Measurements from ENCODE around the gene NEK4.

Gene NEK4

GRCh38 chr3:52770496-52771333 lies at the start of gene NEK4:
Gene NEK4, minus strand, starts transcription at chr3:52770940. Its CDS starts 194 bp downstream, at chr3:52770746.
- DNase-seq (ENCODE audit: low read depth, low spot score) = peak; percentile 58

- DNase-seq (ENCODE audit: low read depth, low spot score) = no peak
Measured at GRCh38 chr3:52819936-52820335, 49.2 kb upstream of the NEK4 start.

DNA sequence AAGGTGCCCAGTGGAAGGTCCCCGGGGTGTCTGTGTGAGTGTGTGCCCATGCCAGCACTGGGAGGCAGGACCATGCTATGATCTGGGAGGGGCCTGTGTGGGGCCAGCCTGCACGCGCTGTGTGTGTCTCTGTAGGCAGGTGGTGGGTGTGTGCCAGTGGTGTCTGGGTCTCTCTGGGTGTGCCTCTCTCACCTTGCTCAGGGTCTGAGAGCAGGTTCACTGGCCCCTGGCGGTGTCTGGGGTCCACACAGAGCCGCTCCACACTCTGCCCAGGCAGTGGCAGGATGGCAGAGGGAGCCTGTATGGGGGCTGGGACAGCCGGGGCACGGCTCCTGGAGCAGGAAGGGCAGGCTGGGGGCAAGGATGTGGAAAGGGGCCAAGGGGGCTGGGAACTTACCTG lies 47.1 kb upstream of the NEK4 start:
- no peak for DNase-seq (ENCODE audit: low read depth, low spot score)

DNA sequence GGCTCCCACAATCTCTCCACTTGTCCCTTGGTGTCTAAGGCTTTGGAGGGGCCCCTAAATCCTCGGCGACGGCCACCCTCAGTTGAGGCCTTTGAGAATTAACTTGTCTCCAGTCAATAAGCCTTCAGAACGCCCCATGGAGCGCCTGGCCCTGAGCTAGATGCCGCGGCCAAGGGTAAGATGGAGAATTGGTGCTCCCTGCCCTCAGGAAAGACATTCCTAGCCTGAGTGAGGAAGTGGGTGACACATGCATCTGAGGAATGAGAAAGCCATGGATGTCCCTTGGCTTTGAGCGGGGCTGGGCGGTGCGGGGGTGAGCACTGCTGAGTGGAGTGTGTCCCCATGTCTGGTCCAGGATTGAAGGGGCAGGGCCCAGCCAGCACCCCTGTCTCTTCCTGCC lies 46.5 kb upstream of the NEK4 start:
- no peak for DNase-seq (ENCODE audit: low read depth, low spot score)

DNA sequence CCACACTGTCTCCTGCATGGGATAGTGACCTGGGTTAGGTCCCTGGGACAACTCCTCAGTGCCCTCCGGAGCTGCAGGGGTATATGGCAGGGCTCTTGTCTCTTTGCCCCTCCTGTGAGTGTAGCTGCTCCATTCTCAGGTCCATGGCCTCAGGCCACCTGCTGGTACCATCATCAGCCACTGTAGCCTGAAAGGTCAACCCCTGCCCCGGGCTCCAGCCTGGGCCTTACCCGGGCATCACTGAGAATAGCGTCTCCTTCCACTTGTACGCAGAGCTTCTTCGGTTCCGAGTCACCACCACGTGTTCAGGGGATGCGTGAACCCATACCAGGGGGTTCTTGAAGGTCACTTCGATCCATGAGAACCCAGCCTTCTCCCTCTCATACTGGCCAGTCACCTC lies 45.9 kb upstream of the NEK4 start:
- DNase-seq (ENCODE audit: low read depth, low spot score) = no peak

GRCh38 chr3:52816199-52816598 lies 45.5 kb upstream of the NEK4 start:
- no peak for DNase-seq (ENCODE audit: low read depth, low spot score)

GRCh38 chr3:52813810-52814209 lies 43.1 kb upstream of the NEK4 start:
- no peak for DNase-seq (ENCODE audit: low read depth, low spot score)

- DNase-seq (ENCODE audit: low read depth, low spot score) = no peak
Measured at GRCh38 chr3:52811452-52812011, 40.8 kb upstream of the NEK4 start.

DNA sequence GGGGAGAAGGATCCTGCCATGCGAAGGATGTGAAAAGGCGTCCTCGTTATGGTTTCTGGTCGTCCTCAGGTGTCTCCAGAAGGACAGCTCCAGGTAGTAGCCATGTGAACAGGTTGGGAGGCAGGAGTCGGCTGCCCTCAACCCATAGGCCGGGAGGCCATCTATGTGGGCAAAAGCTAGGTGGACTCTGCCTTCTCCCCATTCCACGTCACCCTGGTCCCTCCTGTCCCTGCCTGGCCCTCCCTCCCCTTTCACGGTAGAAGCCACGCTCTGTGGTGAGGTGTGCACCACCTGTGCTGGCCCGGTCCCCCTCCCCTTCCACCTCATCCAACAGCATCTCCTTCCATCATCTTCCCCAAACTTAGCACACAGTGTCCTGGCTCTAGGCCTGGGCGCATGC lies 40.2 kb upstream of the NEK4 start:
- DNase-seq (ENCODE audit: low read depth, low spot score) = no peak

GRCh38 chr3:52809662-52810377 lies 39.1 kb upstream of the NEK4 start:
- no peak for DNase-seq (ENCODE audit: low read depth, low spot score)

- DNase-seq (ENCODE audit: low read depth, low spot score) = no peak
Measured at GRCh38 chr3:52809149-52809548, 38.4 kb upstream of the NEK4 start.

GRCh38 chr3:52805270-52806039 lies 34.7 kb upstream of the NEK4 start:
- DNase-seq (ENCODE audit: low read depth, low spot score) = no peak

DNA sequence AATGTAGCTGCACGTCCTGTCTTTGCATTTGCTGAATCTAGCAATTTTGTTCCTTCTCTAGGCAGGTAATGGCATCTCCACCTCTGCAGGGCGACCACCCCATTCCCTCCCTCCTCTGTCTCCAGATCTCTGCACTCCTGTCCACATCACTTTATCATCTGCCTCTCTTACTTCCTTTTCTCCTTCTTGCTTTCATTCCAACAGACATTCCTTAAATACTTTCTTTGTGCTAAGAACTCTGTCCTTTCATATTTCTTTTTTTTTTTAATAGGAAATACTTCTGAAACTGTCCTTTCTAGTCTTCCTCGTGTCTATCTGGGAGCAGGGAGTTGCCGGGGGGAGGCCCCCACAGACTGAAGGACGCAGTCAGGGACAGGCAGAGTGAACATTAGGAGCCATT lies 31.1 kb upstream of the NEK4 start:
- DNase-seq (ENCODE audit: low read depth, low spot score) = no peak

GRCh38 chr3:52800079-52800478 lies 29.3 kb upstream of the NEK4 start:
- DNase-seq (ENCODE audit: low read depth, low spot score) = no peak

- no peak for DNase-seq (ENCODE audit: low read depth, low spot score)
Measured at GRCh38 chr3:52798978-52799476, 28.3 kb upstream of the NEK4 start.

GRCh38 chr3:52798376-52798977 lies 27.7 kb upstream of the NEK4 start:
- no peak for DNase-seq (ENCODE audit: low read depth, low spot score)

GRCh38 chr3:52796411-52796810 lies 25.7 kb upstream of the NEK4 start:
- no peak for DNase-seq (ENCODE audit: low read depth, low spot score)

- DNase-seq (ENCODE audit: low read depth, low spot score) = no peak
Measured at GRCh38 chr3:52795298-52795900, 24.7 kb upstream of the NEK4 start.

- no peak for DNase-seq (ENCODE audit: low read depth, low spot score)
Measured at GRCh38 chr3:52794612-52795099, 23.9 kb upstream of the NEK4 start, which contains the start of gene ITIH3. Gene ITIH3, plus strand, starts transcription at chr3:52794796. Its CDS starts 8 bp downstream, at chr3:52794804.
